Kasumi-1 (cell line): ENCODE measurements around the gene BANP.
A peak's percentile ranks its signal among the peaks of the same experiment; 100 is the strongest.
"Not testable (repeated sequence)": the region's sequence is repeated elsewhere in the genome, so short reads cannot be mapped to it uniquely, and the experiment has no call there.

ENCODE experiments used
- DNase-seq, 2 experiments: peaks; one replicate each; lab custom pipeline; 2025; lab: John Stamatoyannopoulos, UW

The BANP gene

DNA sequence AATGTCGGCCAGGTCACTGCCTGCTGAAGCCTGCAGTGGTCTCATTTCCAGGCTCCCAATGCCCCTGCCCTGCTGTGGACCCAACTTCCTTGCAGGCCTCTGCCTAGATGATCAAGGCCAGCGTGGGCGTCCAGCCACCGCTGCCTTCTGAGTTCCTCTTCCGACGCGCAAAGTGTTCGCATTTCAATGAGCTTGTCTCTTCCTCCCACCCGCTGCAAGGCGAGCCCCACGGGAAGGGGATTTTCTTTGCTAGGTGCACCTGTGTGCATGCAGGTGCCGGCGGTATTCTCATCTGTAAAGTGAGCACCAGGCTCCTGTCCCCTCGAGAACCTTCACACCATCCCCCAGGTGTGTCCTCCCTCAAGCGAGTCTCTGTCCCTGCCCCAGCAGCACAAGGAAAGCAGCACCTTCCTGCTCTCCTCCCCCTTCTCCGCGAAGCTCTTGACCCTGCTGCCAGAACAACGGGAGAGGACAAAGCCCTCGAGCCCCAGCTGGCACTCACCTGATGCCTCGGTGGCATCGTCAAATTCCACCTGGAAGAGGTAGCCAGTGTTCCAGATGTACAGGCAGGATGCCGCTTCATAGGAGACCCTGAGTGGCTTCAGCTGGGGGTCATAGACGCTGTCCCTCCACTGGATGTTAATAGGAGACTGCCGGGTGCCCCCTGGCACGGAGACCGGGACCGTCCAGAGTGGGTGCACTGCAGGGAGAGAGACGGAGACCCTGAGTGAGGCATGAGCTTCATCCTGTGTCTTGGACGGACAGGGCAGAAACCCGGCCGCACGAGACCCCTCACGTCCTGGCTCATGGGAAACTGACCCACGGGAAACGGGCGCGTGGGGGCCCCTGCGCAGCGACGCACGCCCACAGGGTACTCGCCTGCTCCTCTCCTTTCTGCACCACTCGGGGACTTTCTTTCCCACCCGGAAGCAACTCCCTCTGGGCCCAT is 24.7 kb upstream of the BANP start:
- DNase-seq, result no peak

DNA sequence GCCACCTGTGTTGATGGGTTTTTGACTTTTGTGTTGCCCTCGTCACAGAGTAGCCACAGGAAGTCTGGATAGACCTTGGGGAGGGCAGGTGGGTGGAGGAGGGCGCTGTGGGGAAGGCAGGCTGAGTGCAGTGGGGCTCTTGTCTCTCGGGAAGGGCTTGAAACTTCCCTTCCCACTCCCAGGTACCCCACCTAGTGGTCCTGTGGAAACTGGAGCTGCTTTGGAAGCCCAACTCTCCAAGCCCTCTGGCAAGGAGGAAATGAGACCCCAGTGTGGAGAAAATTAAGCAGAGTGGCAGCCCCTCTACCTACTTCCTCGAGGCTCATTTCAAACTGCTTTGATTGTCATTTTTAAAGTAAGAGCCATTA is 24.1 kb upstream of the BANP start:
- DNase-seq, result no peak

DNA sequence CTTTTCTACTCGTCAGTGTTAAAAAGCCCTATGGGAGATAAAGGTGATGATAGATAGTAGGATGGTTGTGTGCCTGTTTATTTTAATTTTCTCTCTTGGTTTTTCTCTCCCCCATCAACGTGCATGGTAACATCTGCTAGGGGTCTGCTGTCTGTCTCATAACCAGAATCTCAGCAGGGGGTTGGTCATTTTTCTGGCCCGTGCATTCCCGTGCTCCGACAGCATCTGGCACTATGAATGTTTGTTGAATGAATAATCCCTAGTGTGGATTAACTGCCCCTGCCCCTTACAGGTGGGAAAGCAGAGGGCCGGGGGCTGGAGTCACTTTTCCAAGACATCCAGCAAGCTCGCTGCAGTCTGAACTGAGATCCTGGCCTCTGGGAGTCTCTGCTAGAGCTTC is 21.2 kb upstream of the BANP start:
- no peak for DNase-seq

DNA sequence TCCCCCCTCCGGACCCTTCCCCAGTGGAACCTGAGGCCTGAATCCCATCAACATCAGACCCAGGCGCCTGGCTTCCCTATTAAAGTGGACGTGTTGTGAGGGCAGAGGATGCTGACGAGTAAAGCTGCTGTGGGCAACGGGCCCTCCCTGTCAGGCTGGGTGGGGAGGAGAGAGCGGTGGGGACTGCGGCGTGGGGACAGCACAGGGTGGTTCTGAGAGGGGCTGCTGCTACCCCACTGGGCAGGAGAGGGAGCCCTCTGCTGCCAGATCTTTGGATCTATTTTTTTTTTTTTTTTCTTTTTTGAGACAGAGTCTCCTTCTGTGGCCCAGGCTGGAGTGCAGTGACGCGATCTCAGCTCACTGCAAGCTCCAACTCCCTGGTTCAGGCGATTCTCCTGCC is 20.8 kb upstream of the BANP start:
- DNase-seq, result peak in 1 of 2 experiments; percentile 28

DNA sequence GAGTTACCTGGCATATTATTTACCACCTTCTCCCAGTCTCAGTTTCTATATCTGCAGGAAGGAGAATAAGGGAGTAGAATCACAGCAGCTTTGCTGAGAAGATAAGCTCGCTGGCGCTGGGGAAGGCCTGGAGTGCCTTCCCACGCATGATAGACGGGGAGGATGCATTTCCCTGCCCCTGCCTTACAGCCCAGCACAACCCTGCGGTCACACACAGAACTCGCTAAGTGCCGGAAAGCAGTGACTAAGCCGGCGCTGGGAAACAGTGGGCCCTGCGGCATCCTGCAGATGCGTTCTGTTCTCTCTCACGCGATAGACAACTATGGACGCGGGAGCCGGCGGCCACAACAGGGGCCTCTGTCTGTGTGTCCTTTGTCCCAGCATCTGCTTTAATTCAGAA is 19.7 kb upstream of the BANP start:
- peak; percentile 56 to 59 for DNase-seq

DNA sequence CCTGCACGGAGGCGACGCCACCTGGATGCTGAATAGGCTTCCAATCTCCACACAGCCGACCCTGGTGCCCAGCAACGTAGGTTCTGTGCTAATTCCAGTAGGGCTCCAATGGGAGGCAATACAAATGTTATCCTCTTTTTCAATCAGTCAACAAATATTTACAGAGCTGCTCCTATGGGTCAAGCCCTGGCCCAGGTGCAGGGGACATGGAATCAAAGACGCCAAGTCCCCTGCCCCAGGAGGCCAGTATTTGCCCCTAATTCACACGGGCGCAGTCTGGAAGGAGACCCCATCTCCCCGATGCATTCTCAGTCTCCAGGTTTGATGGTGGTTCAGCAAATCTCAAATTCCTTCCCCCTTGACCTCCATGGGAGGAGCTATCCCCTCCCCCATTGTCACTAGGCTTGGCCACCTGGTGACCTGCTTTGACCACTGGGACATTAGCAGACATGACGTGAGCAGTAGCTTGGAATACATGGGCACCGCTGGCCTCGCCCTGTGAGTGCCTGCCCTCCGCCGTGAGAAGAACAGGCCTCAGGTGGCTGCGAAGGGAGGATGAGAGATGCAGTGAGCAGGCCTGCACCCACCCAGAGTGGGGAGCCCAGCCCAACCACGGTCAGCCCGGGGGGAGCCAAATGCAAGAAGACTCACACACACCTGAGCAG is 18.6 kb upstream of the BANP start:
- DNase-seq, result not testable (repeated sequence)

DNA sequence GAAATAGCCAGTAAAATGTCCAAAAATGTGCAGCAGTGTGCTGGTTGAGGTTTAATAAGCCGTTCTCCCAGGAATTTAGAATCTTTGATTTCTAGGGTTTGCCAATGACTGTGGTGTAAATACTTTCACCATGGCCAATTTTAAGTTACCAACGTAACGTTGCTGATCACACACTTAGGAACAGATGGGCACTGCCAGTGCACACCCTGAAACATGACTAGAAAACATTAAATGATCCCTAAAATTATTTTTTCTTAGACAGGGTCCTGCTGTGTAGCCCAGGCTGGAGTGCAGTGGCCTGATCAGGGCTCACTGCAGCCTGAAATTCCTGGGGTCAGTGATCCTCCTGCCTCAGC is 18.1 kb upstream of the BANP start:
- DNase-seq, result no peak

DNA sequence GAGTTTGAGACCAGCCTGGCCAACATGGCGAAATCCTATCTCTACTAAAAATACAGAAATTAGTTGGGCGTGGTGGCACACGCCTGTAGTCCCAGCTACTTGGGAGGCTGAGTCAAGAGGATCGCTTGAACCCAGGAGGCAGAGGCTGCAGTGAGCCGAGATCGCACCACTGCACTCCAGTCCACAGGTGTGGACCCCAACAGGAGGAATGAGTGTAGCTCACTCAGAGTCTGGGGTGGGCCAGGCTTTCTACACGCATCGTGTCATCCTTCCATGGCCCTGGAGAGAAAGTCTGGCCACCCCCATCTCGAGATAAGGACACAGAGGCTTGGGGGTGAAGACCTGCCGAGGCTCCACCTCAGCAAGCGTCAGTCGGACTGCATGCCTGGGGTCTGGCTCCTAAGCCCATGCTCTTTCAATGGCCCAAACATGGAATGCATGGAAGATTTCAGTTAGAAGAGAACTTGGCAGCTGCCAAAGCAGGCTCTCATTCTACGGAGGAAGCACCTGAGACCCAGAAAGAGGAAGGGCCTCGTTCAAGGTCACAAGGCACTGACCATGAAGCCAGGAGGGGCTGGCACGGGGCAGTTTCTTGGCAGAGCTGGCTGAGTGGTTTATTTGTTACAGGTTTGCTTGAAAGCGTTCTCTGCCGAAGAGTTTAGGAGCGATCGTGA is 16.3 kb upstream of the BANP start:
- DNase-seq, result not testable (repeated sequence)

DNA sequence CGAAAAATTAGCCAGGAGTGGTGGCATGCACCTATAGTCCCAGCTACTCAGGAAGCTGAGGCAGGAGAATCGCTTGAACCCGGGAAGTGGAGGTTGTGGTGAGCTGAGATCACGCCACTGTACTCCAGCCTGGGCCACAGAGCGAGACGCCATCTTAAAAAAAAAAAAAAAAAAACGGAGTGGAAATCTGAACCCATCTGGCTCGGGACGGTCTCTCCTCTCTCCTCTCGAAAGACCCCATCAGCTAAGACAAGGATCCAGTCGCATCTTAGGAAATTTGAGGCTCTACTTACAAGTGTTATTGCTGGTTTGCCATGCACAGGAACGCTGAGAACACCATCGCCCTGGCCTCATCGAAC is 15.2 kb upstream of the BANP start:
- not testable (repeated sequence) for DNase-seq

DNA sequence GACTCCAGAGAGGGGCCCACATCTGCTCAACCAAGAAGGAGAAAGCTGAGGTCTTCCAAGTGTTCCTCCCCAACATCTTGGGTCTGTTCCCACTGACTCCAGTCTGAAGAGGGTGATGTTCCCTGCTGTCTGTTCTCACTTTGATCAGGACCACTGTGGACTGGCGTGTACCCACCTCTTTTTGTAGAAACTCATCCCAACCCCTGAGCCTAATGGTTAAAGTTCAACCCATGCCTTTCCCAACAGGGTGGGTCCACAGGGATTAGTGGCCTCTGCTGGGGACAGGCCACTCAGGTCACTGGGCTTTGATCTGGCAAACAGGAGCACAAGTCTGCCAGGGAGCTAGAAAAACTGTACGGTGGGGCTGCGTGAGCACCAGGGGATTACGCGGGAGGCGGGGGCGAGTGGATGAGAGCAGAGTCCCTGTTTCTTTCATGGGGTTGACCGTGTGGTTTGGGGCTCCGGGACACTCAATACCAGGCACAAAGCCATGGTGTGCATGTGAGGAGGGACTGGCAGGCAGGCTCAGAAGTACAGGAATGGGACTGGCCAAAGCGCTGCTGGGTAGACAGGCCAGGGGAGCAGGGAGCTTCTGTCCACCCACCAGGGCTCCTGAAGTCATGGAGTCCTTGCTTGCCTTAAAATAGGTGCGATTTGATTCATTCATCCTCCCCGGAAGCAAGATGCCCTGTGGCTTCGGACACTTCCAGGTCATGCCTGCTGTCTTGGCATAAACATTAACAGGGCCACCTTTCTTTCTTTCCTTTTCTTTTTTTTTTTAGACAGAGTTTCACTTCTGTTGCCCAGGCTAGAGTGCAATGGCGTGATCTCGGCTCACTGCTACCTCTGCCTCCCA is 14.6 kb upstream of the BANP start, which contains the start of gene CA5A:
TSS of gene CA5A (minus strand) at position 155 of the 856 bp plus-strand sequence. CDS start at position 76, 79 bp downstream.
- DNase-seq, result no peak

DNA sequence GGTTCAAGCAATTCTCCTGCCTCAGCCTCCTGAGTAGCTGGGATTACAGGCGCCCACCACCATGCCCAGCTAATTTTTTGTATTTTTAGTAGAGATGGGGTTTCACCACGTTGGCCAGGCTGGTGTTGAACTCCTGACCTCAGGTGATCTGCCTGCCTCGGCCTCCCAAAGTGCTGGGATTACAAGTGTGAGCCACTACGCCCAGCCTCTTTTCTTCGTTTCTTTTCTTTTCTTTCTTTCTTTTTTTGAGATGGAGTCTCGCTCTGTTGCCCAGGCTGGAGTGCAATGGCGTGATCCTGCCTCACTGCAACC is 14.0 kb upstream of the BANP start:
- not testable (repeated sequence) for DNase-seq

DNA sequence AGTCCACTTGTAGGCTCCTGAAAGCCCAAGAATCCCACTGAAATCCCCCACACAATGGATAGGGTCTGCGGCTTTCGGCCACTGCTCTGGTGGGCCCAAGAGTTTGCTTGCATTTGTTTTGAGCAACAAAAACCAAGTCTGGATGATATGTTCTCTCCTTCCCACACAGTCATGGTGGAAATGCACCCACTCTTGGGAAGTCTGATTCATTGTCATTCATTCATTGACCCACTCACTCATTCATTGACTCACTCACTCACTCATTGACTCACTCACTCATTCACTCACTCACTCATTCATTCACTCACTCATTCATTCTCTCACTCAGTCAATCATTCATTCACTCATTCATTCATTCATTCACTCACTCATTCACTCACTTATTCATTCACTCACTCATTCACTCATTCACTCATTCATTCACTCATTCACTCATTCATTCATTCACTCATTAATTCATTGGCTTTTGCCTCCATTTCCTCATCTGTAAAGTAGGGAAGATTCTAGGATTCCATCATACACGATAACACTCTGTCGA is 12.8 kb upstream of the BANP start:
- no peak for DNase-seq

DNA sequence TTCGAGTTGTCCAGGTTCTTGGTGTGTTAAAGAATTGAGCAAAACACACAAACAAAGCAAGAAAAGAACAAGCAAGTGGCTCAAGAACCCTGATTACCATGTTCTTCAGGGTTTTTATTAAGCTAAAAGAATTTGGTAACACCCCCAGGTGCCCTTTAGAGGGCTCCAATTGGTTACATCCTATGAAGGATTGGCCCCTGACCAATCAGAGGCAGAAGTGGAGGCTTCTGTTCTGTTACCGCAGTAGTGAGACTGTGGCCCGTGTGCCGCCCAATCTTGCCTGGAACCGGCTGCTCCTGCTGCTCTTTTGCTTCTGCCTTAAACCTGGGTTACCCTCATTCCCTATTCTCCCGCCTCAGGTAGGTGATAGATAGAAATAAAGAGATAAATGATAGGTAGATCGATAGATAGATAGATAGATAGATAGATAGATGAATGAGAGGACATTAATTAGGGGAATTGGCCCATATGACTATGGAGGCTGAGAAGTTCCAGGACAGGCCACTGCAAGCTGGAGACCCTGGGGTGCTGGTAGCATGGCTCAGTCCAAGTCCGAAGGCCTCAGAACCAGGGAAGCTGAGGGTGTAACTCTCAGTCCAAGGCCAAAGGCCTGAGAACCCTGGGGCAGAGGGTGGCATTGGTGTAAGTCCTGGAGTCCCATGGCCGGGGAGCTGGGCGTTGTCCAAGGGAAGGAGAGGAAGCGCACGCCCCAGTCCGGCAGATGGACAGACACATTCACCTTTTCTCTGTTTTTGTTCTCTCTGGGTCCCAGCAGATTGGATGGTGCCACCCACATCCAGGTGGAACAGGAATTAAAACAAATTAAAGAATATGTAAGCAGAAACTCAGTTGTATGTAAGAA is 11.4 kb upstream of the BANP start:
- no peak for DNase-seq

DNA sequence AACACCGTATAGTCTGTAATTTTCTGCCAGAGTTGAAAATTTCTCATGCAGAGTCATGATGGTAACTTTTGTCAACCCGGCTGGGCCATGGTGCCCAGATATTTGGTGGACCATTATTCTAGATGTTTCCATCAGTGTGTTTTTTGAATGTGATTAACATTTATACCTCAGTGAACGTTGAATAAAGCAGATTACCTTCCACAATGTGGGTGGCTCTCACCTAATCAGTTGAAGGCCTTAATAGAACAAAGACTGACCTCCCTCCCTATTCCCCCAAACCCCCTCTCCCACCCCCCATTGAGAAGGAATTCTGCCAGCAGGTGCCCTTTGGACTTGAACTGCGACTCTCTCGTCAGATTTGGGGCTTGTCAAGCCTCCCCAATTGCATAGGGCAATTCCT is 8.6 kb upstream of the BANP start:
- no peak for DNase-seq

DNA sequence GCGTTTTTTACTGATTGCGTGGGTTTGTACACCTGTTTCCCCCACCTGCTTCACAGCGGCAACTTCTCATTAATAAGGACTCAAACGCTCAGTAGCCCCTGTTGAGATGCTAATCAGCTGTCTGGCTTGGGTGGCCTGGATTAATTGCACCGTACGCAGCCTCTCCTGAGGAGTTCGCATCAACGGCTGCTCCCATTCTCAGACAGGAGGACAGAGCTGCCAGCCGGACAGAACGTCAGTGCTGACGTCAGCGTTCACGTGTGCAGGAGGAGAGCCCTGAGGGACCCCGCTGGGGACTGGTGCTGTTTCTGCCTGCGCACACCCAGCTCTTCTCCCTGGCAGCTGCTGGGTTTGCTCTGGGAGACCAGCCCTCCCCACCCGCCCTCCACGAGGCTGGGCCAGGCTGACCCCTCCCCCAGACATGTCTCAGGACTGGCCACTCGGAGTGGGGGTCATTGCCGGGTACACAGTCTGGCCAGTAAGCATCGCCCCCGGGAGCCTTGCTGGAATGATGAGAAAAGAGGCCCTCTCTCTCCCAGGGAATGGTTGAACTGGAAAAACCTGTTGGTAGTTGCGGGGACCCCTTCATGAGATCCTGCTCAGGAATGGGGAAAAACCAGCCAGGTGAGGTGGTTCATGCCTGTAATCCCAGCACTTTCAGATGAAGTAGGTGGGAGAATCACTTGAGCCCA is 5.7 kb upstream of the BANP start:
- DNase-seq, result no peak

DNA sequence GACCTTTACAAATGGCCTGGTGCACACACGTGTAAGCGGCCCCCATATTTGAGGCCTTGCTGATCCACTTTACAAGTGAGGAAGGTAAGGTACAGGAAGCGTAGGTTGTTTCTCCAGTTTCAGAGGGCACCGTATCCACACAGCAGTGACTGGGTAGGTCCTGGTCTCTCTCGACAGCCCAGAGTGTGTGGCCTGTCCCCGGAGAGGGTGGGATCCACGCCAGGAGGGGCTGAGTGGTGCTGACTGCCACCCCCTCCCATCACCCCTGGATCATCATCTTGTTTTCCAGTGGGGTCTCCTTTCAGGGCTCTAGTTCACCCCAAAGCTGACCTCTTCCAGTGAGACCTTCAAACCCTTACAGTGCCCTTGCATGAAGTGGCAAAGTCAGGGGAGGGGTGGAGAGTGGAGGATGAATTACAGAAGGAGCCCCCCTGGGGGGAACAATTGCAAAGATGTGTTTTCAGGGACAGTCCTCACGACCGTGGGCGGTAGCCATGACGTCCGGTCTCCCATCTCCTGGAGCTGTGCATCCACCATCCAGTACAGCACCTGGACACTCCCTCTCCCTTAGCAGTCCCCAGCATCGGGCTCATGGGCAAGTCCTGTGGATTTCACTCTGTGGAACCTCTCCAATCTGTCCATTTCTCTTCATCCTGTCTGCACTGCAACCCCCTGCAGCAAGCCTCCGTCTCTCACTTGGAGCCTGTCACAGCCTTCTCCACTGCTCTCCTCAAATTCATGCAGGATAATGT is 4.5 kb upstream of the BANP start:
- DNase-seq, result no peak

DNA sequence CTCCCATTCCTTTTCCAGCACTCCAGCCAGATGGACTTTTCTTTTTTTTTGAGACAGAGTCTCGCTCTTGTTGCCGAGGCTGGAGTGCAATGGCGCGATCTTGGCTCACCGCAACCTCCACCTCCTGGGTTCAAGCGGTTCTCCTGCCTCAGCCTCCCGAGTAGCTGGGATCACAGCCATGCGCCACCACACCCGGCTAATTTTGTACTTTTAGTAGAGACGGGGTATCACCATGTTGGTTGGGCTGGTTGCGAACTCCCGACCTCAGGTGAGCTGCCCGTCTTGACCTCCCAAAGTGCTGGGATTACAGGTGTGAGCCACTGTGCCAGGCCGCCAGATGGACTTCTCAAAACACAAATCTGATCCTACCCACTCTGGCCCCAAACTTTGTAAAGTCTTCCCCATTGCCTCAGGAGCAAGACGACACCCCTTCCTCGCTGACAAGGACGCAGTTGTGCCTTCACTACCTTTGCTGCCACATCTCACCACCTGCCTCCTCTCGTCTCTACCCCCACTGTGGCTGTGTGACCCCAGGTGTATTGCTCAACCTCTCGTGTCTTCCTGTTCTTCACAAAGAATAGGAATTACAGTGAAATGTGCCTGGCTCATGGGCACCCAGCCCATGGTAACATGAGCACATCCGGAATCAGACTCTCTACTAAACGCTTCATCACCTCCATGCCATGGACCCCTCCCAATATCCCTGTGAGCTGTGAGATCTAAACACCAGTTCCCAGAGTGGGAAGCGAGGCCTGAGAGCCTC is 3.7 kb upstream of the BANP start:
- no peak for DNase-seq

DNA sequence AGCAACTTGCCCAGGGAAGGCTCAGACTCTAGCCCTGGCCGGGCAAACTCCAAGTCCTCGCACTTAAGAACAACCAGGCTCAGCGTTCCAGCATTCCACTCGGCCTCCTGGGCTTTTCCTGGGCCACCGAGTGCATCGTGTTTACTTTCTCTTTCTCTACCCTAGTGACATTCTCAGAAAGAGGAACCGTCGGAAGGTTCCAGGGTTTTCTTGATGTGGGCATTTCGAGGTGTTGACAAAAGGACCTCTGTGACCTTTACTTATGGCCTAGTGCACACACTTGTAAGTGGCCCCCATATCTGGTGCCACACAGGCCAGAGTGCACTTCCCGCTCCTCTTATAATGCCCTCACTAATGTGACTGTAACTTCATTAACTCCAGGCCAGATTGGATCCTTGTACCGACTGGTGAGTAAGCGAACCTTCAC is 3.1 kb upstream of the BANP start:
- DNase-seq, result no peak

DNA sequence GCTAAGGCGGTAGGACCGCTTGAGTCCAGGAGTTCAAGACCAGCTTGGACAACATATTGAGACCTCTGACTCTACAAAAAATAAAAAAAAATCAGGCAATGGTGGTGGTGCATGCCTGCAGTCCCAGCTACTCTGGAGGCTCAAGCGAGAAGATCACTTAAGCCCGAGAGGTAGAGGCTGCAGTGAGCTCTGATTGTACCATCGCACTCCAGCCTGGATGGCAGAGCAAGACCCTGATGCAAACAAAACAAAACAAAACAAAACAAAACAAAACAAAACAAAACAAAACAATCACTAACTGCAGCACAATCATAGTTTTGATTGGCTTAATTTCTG is 2.5 kb upstream of the BANP start:
- DNase-seq, result no peak
